A549 (cell line): ENCODE results near the gene MOSPD3. TPM values are rescaled to one million over a fixed set of nuclear protein-coding genes. Genes with fewer than 3 reads are reported as not detected.

Source experiments
- ATAC-seq, 2 experiments: fragments of 200-7000 bp in 1 of 2; fragments of >200 bp in 1 of 2; cut with Nextera tagmentation in 1 of 2; cut with Tn5 transposase in 1 of 2; 3 replicates each; pipeline versions ENCODE4 v1.8.0 to v1.9.1; 2018 to 2020; ENCODE audit warnings: mild to moderate bottlenecking in 1 of 2, moderate library complexity in 1 of 2
- CTCF ChIA-PET: fragments of 300-600 bp; sonication (Branson Sonifier 250); formaldehyde crosslinking; extraction: SDS; loops from one replicate; lab custom pipeline; 2021; ENCODE audit warnings: antibody characterized with exemption, inconsistent platforms; lab: Yijun Ruan, JAX
- POLR2A ChIA-PET: fragments of 350-600 bp; formaldehyde crosslinking; extraction: SDS; loops from one replicate; lab custom pipeline; 2021; ENCODE audit warnings: antibody characterized with exemption, inconsistent platforms; lab: Yijun Ruan, JAX
- DNase-seq, 2 experiments: peaks; one replicate each; pipeline versions ENCODE4 v3.0.0 to v3.0.0-alpha.2; 2011 to 2016; ENCODE audit warnings: low read depth in 1 of 2, low spot score in 1 of 2
- FAIRE-seq: peaks from 2 replicates; lab custom pipeline; 2011; peaks lifted over from hg19 to GRCh38; lab: Jason Lieb, UNC
- H3K27ac ChIP-seq, 2 experiments: fragments of >200 bp; sonication (Bioruptor Twin); formaldehyde crosslinking; 3 replicates each; pipeline ENCODE4 v1.5.1; 2016 to 2017
- H3K4me1 ChIP-seq: fragments of >200 bp; sonication (Bioruptor Twin); formaldehyde crosslinking; 3 replicates; pipeline ENCODE4 v1.6.1; 2016
- H3K4me2 ChIP-seq: fragments of >200 bp; sonication (Bioruptor Twin); formaldehyde crosslinking; 3 replicates; pipeline ENCODE4 v1.6.1; 2016
- H3K4me3 ChIP-seq: fragments of >200 bp; sonication (Bioruptor Twin); formaldehyde crosslinking; 3 replicates; pipeline ENCODE4 v1.5.1; 2016
- H3K9me3 ChIP-seq: fragments of >200 bp; sonication (Bioruptor Twin); formaldehyde crosslinking; 3 replicates; pipeline ENCODE4 v1.6.1; 2016
- BHLHE40 ChIP-seq: IDR thresholded peaks from 2 replicates; pipeline ENCODE4 v1.6.1; 2012; ENCODE audit warnings: low read depth, low read length, inconsistent platforms
- CBX2 ChIP-seq: fragments of 200-600 bp; sonication (generic); IDR thresholded peaks from 2 replicates; pipeline ENCODE4 v1.6.1; 2016; ENCODE audit warnings: low read depth, mild to moderate bottlenecking, borderline replicate concordance
- CBX8 ChIP-seq: fragments of 200-600 bp; sonication (generic); IDR thresholded peaks from 2 replicates; pipeline ENCODE4 v1.6.1; 2016
- CEBPB ChIP-seq, 2 experiments: fragments of >200 bp in 1 of 2; sonication (Bioruptor Twin) in 1 of 2; formaldehyde crosslinking in 1 of 2; IDR thresholded peaks; 2 replicates each; pipeline ENCODE4 v1.6.1; 2012 to 2016
- CHD4 ChIP-seq: fragments of 200-600 bp; sonication (generic); IDR thresholded peaks from 2 replicates; pipeline ENCODE4 v1.6.1; 2016; ENCODE audit warnings: antibody characterized with exemption, mild to moderate bottlenecking, borderline replicate concordance
- EP300 ChIP-seq, 2 experiments: fragments of >200 bp; sonication (Bioruptor Twin); formaldehyde crosslinking; IDR thresholded peaks; 2 replicates in 1 of 2; 3 replicates in 1 of 2; pipeline ENCODE4 v1.6.1; 2016 to 2017
- ESRRA ChIP-seq: fragments of 150-350 bp; IDR thresholded peaks from 2 replicates; pipeline ENCODE4 v1.6.1; 2014; ENCODE audit warnings: mild to moderate bottlenecking, low read length, borderline replicate concordance
- FOSL2 ChIP-seq, 2 experiments: fragments of 450-650 bp in 1 of 2; fragments of >200 bp in 1 of 2; sonication (Bioruptor Twin) in 1 of 2; formaldehyde crosslinking; IDR thresholded peaks; 2 replicates each; pipeline versions ENCODE4 v1.5.0 to v1.6.1; 2016 to 2020; ENCODE audit warnings: mild to moderate bottlenecking in 1 of 2, moderate library complexity in 1 of 2
- FOXS1 ChIP-seq: fragments of 250-450 bp; sonication (Bioruptor Pico); IDR thresholded peaks from 2 replicates; pipeline ENCODE4 v1.5.0; 2020; ENCODE audit warnings: mild to moderate bottlenecking, moderate library complexity
- GATA3 ChIP-seq: IDR thresholded peaks from 2 replicates; pipeline ENCODE4 v1.6.1; 2012; ENCODE audit warnings: borderline replicate concordance
- HDAC2 ChIP-seq: fragments of 200-600 bp; sonication (generic); IDR thresholded peaks from 2 replicates; pipeline ENCODE4 v1.6.1; 2016
- HOXA7 ChIP-seq: fragments of 250-450 bp; sonication (Bioruptor Pico); IDR thresholded peaks from 2 replicates; pipeline ENCODE4 v1.5.0; 2020; ENCODE audit warnings: mild to moderate bottlenecking, moderate library complexity
- HOXB5 ChIP-seq: fragments of 250-450 bp; sonication (Bioruptor Pico); IDR thresholded peaks from 2 replicates; pipeline ENCODE4 v1.5.0; 2020; ENCODE audit warnings: mild to moderate bottlenecking, moderate library complexity
- MAZ ChIP-seq: fragments of 150-350 bp; IDR thresholded peaks from 2 replicates; pipeline ENCODE4 v1.6.1; 2014; ENCODE audit warnings: antibody characterized with exemption, low read depth, low read length, borderline replicate concordance
- MYC ChIP-seq: IDR thresholded peaks from 2 replicates; pipeline ENCODE4 v1.6.1; 2012; ENCODE audit warnings: mild to moderate bottlenecking, inconsistent platforms, low read length, improper control_type of control experiment, borderline replicate concordance
- NFE2L2 ChIP-seq: fragments of 150-350 bp; conservative IDR thresholded peaks from 2 replicates; pipeline ENCODE4 v1.6.1; 2014; ENCODE audit warnings: low read length
- POLR2A ChIP-seq: IDR thresholded peaks from 2 replicates; pipeline ENCODE4 v1.6.1; 2012; ENCODE audit warnings: mild to moderate bottlenecking, low read length
- POLR2AphosphoS2 ChIP-seq: conservative IDR thresholded peaks from 2 replicates; pipeline ENCODE4 v1.6.1; 2012; ENCODE audit warnings: low read length, improper control_type of control experiment, inconsistent platforms
- RARB ChIP-seq: fragments of 250-450 bp; sonication (Bioruptor Pico); IDR thresholded peaks from 2 replicates; pipeline ENCODE4 v1.8.0; 2021; ENCODE audit warnings: mild to moderate bottlenecking, moderate library complexity
- SMC3 ChIP-seq: fragments of >200 bp; sonication (Bioruptor Twin); formaldehyde crosslinking; IDR thresholded peaks from 3 replicates; pipeline ENCODE4 v1.6.1; 2018; ENCODE audit warnings: inconsistent platforms
- TP53 ChIP-seq: fragments of 250-450 bp; sonication (Bioruptor Pico); IDR thresholded peaks from 2 replicates; pipeline ENCODE4 v1.5.0; 2021; ENCODE audit warnings: mild to moderate bottlenecking, moderate library complexity
- WGBS: methylation state at CpG from one replicate; pipeline ENCODE4 v1.1.6; 2017; ENCODE audit errors: missing lambda C conversion rate; 5-methylcytosine and 5-hydroxymethylcytosine counted together
- polyA plus RNA-seq, 4 experiments: library from polyadenylated mRNA; depleted of rRNA in 3 of 4; stranded (reverse); fragments of >200 nt; fragmentation: RNase III in 1 of 4; extraction: RNeasy Plus Mini Kit Qiagen cat#74134 plus additional on column Dnase treatment in 1 of 4; gene quantifications; 2 replicates in 3 of 4; 3 replicates in 1 of 4; pipeline ENCODE4 v1.2.3, GENCODE V29; 2011 to 2017
- TF ChIP-seq, protein P1 (sequence below): fragments of >200 bp; sonication (Bioruptor Twin); formaldehyde crosslinking; IDR thresholded peaks from 3 replicates; pipeline ENCODE4 v1.5.1; 2016
- TF ChIP-seq, protein P2 (sequence below): fragments of 200-600 bp; sonication (generic); IDR thresholded peaks from 2 replicates; pipeline ENCODE4 v1.6.1; 2016; ENCODE audit warnings: antibody characterized with exemption, mild to moderate bottlenecking, moderate library complexity
- TF ChIP-seq, protein P3 (sequence below): fragments of 450-650 bp; IDR thresholded peaks from 2 replicates; pipeline ENCODE4 v1.6.1; 2014; ENCODE audit warnings: antibody characterized with exemption
- TF ChIP-seq, protein P4 (sequence below): IDR thresholded peaks from 2 replicates; pipeline ENCODE4 v1.6.1; 2012
- TF ChIP-seq, protein P5 (sequence below): IDR thresholded peaks from 2 replicates; pipeline ENCODE4 v1.6.1; 2012; ENCODE audit warnings: low read depth, borderline replicate concordance
- TF ChIP-seq, protein P6 (sequence below): IDR thresholded peaks from 2 replicates; pipeline ENCODE4 v1.6.1; 2012

The MOSPD3 gene
- polyA plus RNA-seq, 2 of the 4 experiments (the other 2 are of a cell fraction), result 6.1 to 14.8 TPM

DNA sequence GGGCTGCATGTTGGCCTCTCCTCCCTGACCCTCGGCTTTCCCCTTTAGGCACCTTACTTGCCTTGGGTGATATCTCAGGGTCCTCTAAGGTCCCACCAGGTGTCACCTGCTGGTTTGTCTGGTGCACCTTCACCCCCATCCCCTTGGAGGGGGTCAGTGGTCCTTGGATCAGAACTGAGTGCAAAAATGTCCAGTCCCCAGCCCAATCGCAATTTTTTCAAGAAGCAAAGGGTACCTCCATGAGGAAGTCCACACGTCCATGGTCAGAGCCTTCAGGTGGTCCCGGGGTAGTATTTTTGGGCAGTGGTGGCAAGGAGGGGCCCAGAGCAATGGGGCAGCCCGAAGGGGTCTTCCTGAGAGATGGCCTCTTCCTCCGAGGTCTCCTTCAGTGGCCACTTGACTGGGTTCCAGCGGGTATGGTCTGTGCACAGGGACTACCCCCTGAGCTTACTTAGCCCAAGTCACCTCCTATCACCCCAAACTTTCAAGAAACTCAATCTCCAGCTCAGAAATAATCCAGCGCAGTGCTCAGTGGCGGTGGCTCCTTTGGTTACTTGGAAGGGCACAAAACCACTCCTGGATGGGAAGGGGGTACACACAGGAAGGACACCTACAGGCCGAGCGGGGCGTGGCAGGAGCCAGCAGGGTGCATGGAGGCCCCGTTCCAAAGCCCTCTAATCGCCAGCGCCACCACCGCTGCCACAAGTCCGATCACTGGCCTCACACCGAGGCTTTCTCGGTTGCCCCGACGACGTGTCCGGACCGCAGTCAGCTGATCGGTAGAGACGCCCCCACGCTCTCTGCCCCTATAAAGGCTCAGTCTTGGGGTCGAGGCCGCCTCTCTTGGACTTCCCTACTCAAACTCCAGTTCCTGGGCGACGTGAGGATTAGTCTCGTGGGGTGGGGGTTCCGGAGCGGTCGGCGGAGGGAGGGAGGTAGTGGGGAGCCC is 43.2 kb upstream of the MOSPD3 start:
- no peak overlapping the region for H3K4me2 ChIP-seq
- CTCF ChIA-PET, result interaction anchor here (0.7 to 12.2 kb wide), 9 partner anchors 10 to 122 kb away, joined by 3 to 135 read pairs (median 4); partner anchors contain the start of genes FBXO24, LRCH4 and NYAP1
- DNase-seq (peak in 1 of 2 experiments; percentile 62), FAIRE-seq (no peak), ATAC-seq (peak in 1 of 2 experiments; percentile 59; a peak in 3 of 6 replicates)
- no peak for TF ChIP-seq BHLHE40
- no peak for TF ChIP-seq HOXB5
- no peak for TF ChIP-seq TP53
- TF ChIP-seq, protein P1, sequence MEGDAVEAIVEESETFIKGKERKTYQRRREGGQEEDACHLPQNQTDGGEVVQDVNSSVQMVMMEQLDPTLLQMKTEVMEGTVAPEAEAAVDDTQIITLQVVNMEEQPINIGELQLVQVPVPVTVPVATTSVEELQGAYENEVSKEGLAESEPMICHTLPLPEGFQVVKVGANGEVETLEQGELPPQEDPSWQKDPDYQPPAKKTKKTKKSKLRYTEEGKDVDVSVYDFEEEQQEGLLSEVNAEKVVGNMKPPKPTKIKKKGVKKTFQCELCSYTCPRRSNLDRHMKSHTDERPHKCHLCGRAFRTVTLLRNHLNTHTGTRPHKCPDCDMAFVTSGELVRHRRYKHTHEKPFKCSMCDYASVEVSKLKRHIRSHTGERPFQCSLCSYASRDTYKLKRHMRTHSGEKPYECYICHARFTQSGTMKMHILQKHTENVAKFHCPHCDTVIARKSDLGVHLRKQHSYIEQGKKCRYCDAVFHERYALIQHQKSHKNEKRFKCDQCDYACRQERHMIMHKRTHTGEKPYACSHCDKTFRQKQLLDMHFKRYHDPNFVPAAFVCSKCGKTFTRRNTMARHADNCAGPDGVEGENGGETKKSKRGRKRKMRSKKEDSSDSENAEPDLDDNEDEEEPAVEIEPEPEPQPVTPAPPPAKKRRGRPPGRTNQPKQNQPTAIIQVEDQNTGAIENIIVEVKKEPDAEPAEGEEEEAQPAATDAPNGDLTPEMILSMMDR, result no peak
- TF ChIP-seq CHD4, result no peak
- TF ChIP-seq MAZ, result no peak
- no peak for TF ChIP-seq FOSL2 (IDR thresholded peaks at IDR 0.05)
- no peak for TF ChIP-seq FOSL2 (CRISPR knock-in tag; IDR thresholded peaks at IDR 0.05)
- no peak for TF ChIP-seq NFE2L2
- TF ChIP-seq POLR2A, result no peak
- no peak for TF ChIP-seq CBX8
- no peak for TF ChIP-seq HOXA7 (CRISPR knock-in tag)
- no peak for TF ChIP-seq SMC3
- TF ChIP-seq POLR2AphosphoS2, result no peak
- TF ChIP-seq, protein P2, sequence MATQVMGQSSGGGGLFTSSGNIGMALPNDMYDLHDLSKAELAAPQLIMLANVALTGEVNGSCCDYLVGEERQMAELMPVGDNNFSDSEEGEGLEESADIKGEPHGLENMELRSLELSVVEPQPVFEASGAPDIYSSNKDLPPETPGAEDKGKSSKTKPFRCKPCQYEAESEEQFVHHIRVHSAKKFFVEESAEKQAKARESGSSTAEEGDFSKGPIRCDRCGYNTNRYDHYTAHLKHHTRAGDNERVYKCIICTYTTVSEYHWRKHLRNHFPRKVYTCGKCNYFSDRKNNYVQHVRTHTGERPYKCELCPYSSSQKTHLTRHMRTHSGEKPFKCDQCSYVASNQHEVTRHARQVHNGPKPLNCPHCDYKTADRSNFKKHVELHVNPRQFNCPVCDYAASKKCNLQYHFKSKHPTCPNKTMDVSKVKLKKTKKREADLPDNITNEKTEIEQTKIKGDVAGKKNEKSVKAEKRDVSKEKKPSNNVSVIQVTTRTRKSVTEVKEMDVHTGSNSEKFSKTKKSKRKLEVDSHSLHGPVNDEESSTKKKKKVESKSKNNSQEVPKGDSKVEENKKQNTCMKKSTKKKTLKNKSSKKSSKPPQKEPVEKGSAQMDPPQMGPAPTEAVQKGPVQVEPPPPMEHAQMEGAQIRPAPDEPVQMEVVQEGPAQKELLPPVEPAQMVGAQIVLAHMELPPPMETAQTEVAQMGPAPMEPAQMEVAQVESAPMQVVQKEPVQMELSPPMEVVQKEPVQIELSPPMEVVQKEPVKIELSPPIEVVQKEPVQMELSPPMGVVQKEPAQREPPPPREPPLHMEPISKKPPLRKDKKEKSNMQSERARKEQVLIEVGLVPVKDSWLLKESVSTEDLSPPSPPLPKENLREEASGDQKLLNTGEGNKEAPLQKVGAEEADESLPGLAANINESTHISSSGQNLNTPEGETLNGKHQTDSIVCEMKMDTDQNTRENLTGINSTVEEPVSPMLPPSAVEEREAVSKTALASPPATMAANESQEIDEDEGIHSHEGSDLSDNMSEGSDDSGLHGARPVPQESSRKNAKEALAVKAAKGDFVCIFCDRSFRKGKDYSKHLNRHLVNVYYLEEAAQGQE, result no peak
- no peak for TF ChIP-seq RARB (CRISPR knock-in tag)
- TF ChIP-seq EP300 (IDR thresholded peaks at IDR 0.05), result no peak
- TF ChIP-seq GATA3, result no peak
- WGBS, result 84% methylated on average over 27 of the region's 36 CpGs
- no peak overlapping the region for H3K4me3 ChIP-seq
- H3K4me1 ChIP-seq, result peaks cover 15% of the 10 kb centered on the region; the same call in 2 of the 3 replicates
- H3K9me3 ChIP-seq, result no peaks in the 10 kb centered on the region
- H3K27ac ChIP-seq, result no peak overlapping the region
- POLR2A ChIA-PET, result interaction anchor here (1.0 kb wide), 1 partner anchor 140 kb away, joined by 7 read pairs; no protein-coding TSS in a partner anchor

DNA sequence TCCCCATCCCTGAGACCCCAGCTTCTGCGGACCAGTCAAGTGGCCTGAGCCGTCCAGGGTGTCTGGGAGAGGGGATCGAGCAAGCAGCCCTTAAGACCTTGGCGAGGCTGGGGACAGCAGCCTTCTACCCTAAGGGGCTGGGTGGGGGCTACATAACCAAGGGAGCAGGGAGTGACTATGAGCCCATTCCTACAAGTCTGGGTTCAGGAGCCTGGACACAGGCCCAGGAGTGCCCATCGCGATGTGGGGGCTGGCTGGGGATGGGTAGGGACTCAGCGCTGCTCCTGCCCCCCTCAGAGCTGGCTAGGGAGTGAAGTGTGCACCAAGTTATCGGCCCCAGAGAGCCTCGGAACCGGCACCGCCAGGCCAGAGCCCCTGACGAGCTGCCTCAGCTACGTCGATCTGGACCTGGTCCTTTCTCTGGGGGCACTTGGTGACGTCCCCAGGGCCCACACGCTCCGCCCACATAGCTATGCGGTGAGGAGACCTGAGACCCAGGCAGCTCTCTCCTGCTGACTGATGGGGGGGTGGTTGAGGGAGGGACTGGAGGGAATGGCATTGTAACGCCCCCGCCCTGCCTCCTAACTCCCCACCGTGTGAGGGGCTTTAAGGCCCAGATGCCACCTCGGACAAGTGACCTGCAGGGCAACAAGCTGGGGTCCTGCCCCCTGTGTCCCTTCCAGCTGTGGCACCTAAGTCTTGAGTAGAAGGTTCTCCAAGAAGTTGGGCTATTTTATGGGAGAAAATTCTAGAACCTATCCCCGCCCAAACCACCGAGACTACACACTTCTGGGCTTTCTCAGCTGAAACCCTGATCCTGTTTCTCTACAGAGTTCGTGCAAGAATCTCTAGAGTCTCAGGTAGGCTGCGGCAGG is 41.1 kb upstream of the MOSPD3 start:
- no peak for TF ChIP-seq CEBPB (IDR thresholded peaks at IDR 0.05)
- TF ChIP-seq, protein P3, sequence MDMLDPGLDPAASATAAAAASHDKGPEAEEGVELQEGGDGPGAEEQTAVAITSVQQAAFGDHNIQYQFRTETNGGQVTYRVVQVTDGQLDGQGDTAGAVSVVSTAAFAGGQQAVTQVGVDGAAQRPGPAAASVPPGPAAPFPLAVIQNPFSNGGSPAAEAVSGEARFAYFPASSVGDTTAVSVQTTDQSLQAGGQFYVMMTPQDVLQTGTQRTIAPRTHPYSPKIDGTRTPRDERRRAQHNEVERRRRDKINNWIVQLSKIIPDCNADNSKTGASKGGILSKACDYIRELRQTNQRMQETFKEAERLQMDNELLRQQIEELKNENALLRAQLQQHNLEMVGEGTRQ, result no peak
- TF ChIP-seq CBX2, result no peak
- TF ChIP-seq, protein P4, sequence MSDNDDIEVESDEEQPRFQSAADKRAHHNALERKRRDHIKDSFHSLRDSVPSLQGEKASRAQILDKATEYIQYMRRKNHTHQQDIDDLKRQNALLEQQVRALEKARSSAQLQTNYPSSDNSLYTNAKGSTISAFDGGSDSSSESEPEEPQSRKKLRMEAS, result no peak
- no peak for TF ChIP-seq MYC
- TF ChIP-seq HDAC2, result no peak
- no peak for TF ChIP-seq FOXS1 (CRISPR knock-in tag)
- no peak for TF ChIP-seq ESRRA
- TF ChIP-seq RARB (CRISPR knock-in tag), result no peak
- TF ChIP-seq, protein P5, sequence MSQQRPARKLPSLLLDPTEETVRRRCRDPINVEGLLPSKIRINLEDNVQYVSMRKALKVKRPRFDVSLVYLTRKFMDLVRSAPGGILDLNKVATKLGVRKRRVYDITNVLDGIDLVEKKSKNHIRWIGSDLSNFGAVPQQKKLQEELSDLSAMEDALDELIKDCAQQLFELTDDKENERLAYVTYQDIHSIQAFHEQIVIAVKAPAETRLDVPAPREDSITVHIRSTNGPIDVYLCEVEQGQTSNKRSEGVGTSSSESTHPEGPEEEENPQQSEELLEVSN, result no peak
- TF ChIP-seq, protein P6, sequence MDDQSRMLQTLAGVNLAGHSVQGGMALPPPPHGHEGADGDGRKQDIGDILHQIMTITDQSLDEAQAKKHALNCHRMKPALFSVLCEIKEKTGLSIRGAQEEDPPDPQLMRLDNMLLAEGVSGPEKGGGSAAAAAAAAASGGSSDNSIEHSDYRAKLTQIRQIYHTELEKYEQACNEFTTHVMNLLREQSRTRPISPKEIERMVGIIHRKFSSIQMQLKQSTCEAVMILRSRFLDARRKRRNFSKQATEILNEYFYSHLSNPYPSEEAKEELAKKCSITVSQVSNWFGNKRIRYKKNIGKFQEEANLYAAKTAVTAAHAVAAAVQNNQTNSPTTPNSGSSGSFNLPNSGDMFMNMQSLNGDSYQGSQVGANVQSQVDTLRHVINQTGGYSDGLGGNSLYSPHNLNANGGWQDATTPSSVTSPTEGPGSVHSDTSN, result no peak
- ATAC-seq (peak in 1 of 2 experiments; percentile 13; a peak in 3 of 6 replicates), DNase-seq (no peak), FAIRE-seq (no peak)
- Histone ChIP-seq H3K4me3 (no peak overlapping the region), H3K27ac (no peak overlapping the region; a peak in 1 of 6 replicates), H3K4me1 (peaks cover 15% of the 10 kb centered on the region; the same call in 2 of the 3 replicates), H3K9me3 (no peaks in the 10 kb centered on the region), H3K4me2 (no peak overlapping the region)
- ChIA-PET POLR2A (interaction anchor here (1.5 kb wide), 1 partner anchor 15 kb away, joined by 5 read pairs; the partner anchor contains the start of gene FBXO24), CTCF (interaction anchor here (0.6 to 1.7 kb wide), 5 partner anchors 11 to 578 kb away, joined by 3 to 5 read pairs (median 3); no protein-coding TSS in a partner anchor)
- 85% methylated on average over 24 of the region's 26 CpGs for WGBS
